Panc1 (cell line): ENCODE measurements around the gene UQCC3.

Experiments
- POLR2AphosphoS5 ChIP-seq: IDR thresholded peaks from 2 replicates; pipeline ENCODE4 v1.6.1; 2012; ENCODE audit warnings: mild to moderate bottlenecking, low read depth, low read length, moderate library complexity
- SIN3A ChIP-seq: IDR thresholded peaks from 2 replicates; pipeline ENCODE4 v1.6.1; 2012; ENCODE audit warnings: low read depth, mild to moderate bottlenecking, low read length, moderate library complexity, borderline replicate concordance; ENCODE audit not compliant: insufficient read depth
- TF ChIP-seq, protein P1 (sequence below): fragments of 450-650 bp; IDR thresholded peaks from 2 replicates; pipeline ENCODE4 v1.5.1; 2017; ENCODE audit warnings: mild to moderate bottlenecking
- TF ChIP-seq, protein P2 (sequence below), 2 experiments: IDR thresholded peaks; 2 replicates each; pipeline ENCODE4 v1.6.1; 2011 to 2012; ENCODE audit warnings: low read depth in 2 of 2, control low read depth in 1 of 2, low read length in 1 of 2, mild to moderate bottlenecking in 1 of 2, moderate library complexity in 1 of 2; ENCODE audit not compliant: insufficient read depth in 1 of 2

DNA sequence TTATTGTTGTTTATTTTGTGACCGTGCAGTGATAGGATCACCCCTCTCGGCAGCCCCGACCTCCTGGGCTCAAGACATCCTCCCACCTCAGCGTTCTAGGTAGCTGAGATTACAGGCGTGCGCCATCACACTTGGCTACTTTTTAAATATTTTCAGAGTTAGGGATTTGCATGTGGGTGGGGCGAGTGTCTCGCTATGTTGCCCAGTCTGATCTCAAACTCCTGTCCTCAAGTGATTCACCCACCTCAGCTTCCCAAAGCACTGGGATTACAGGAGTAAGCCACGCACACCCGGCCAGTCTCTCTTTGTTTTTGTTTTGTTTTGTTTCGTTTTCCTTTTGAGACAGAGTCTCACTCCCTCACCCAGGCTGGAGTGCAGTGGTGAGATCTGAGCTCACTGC, 17.2 kb upstream of the UQCC3 start:
- TF ChIP-seq POLR2AphosphoS5 (no peak), SIN3A (no peak)
- TF ChIP-seq, protein P1, sequence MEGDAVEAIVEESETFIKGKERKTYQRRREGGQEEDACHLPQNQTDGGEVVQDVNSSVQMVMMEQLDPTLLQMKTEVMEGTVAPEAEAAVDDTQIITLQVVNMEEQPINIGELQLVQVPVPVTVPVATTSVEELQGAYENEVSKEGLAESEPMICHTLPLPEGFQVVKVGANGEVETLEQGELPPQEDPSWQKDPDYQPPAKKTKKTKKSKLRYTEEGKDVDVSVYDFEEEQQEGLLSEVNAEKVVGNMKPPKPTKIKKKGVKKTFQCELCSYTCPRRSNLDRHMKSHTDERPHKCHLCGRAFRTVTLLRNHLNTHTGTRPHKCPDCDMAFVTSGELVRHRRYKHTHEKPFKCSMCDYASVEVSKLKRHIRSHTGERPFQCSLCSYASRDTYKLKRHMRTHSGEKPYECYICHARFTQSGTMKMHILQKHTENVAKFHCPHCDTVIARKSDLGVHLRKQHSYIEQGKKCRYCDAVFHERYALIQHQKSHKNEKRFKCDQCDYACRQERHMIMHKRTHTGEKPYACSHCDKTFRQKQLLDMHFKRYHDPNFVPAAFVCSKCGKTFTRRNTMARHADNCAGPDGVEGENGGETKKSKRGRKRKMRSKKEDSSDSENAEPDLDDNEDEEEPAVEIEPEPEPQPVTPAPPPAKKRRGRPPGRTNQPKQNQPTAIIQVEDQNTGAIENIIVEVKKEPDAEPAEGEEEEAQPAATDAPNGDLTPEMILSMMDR = no peak
- TF ChIP-seq, protein P2, sequence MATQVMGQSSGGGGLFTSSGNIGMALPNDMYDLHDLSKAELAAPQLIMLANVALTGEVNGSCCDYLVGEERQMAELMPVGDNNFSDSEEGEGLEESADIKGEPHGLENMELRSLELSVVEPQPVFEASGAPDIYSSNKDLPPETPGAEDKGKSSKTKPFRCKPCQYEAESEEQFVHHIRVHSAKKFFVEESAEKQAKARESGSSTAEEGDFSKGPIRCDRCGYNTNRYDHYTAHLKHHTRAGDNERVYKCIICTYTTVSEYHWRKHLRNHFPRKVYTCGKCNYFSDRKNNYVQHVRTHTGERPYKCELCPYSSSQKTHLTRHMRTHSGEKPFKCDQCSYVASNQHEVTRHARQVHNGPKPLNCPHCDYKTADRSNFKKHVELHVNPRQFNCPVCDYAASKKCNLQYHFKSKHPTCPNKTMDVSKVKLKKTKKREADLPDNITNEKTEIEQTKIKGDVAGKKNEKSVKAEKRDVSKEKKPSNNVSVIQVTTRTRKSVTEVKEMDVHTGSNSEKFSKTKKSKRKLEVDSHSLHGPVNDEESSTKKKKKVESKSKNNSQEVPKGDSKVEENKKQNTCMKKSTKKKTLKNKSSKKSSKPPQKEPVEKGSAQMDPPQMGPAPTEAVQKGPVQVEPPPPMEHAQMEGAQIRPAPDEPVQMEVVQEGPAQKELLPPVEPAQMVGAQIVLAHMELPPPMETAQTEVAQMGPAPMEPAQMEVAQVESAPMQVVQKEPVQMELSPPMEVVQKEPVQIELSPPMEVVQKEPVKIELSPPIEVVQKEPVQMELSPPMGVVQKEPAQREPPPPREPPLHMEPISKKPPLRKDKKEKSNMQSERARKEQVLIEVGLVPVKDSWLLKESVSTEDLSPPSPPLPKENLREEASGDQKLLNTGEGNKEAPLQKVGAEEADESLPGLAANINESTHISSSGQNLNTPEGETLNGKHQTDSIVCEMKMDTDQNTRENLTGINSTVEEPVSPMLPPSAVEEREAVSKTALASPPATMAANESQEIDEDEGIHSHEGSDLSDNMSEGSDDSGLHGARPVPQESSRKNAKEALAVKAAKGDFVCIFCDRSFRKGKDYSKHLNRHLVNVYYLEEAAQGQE (IDR thresholded peaks at IDR 0.05; ENCODE audit: insufficient read depth in 1 of 2, low read depth in 2 of 2, low read length in 1 of 2) = no peak
